ENCODE results near the gene QRFP. TPM values are rescaled to one million over a fixed set of nuclear protein-coding genes. Genes with fewer than 3 reads are reported as not detected.

QRFP gene, protein sequence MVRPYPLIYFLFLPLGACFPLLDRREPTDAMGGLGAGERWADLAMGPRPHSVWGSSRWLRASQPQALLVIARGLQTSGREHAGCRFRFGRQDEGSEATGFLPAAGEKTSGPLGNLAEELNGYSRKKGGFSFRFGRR
- total RNA-seq (not detected), polyA plus RNA-seq (0.05 TPM)
- long read RNA-seq, donor 1, result 0 reads
- long read RNA-seq, donor 2, result 0 reads
- long read RNA-seq, donor 3, result 0 reads
- long read RNA-seq, donor 4, result 0 reads

DNA sequence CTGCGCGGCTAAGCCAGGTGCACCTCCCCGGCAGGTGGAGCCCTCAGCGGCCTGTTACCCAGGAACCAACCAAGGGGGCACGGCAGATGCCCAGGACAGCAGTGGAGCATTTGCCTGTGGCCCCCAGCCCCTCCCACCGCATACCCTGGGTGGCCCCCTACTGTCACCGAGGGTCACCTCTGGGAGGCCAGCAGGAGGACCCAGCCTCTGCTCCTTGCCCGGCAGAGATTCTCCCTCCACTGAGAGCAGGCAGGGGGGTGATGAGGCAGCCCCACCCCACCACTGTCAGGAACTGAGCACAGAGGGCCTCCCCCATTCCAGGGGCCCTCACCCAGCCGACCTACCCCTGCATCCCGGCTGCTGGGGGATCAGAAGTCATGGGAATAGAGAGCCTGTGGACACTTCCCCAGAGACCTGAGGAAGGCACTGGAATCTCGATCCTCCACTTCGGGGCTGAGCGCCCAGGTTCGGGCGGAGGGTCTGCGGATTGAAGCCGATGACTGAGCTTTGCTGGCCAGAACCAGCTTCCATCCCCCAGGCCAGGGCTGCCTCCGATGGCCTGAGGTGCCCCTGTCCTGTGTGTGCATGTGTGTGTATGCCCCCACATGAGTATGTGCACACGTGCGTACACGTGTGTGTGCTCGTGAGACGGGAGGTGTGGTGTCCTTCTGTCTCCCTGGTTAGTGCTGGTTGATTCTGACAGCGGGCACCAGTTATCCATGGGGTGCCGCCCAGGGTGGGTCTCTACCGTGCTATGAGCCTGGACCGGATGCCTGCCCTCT, at the start of gene QRFP:
TSS of gene QRFP (minus strand) at position 580 of the 782 bp plus-strand sequence. CDS start 2,974 bp downstream, outside the sequence.
- WGBS, result 68% methylated on average over 27 of the region's 27 CpGs
- intact Hi-C loops (cut with DNase I), result no loop called here
- no peaks in the 10 kb centered on the region for H3K9me3 ChIP-seq (ENCODE audit: control insufficient read depth, low read length)
- H3K27me3 ChIP-seq (ENCODE audit: control insufficient read depth, insufficient read depth), result no peaks in the 10 kb centered on the region
- ATAC-seq (no peak), DNase-seq (peak in 1 of 3 donors; percentile 58)
- no peaks in the 10 kb centered on the region for H3K4me1 ChIP-seq (ENCODE audit: control insufficient read depth, insufficient read depth, low read length)
- no peak within 1 kb of the TSS for H3K27ac ChIP-seq (ENCODE audit: low read length)
- H3K4me3 ChIP-seq (ENCODE audit: low read length), result no peak within 1 kb of the TSS

DNA sequence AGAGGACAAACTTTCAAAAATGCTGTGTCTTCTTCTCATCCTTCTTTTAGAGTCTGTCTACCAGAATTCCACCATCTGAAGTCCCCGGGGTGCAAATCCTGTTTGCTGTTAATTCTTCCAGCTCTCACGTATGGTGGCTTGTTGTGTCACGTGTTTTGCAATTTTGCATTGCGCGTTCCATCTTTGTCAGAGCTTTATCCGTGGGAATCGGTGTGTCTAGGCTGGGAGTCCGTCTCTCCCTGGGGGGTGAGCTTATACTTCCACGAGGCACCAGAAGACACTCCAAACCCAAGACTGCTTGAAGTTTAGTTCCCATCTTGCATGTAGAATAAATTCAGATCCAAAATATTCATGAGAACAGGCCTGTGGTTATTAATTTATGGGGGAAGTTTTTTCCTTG, 48.6 kb upstream of the QRFP start:
- no peak overlapping the region for H3K27ac ChIP-seq (ENCODE audit: low read length)
- DNase-seq (no peak), ATAC-seq (no peak)
- H3K9me3 ChIP-seq (ENCODE audit: control insufficient read depth, low read length), result peaks cover 4% of the 10 kb centered on the region
- no peaks in the 10 kb centered on the region for H3K27me3 ChIP-seq (ENCODE audit: control insufficient read depth, insufficient read depth)
- intact Hi-C loops (cut with DNase I), result loop anchor here in 1 of 4 donors (5.0 kb wide), 1 partner anchor 243 kb away; no protein-coding TSS in a partner anchor
- no peaks in the 10 kb centered on the region for H3K4me1 ChIP-seq (ENCODE audit: control insufficient read depth, insufficient read depth, low read length)
- no peak overlapping the region for H3K4me3 ChIP-seq (ENCODE audit: low read length)
- WGBS, result 85% methylated on average over 9 of the region's 9 CpGs

DNA sequence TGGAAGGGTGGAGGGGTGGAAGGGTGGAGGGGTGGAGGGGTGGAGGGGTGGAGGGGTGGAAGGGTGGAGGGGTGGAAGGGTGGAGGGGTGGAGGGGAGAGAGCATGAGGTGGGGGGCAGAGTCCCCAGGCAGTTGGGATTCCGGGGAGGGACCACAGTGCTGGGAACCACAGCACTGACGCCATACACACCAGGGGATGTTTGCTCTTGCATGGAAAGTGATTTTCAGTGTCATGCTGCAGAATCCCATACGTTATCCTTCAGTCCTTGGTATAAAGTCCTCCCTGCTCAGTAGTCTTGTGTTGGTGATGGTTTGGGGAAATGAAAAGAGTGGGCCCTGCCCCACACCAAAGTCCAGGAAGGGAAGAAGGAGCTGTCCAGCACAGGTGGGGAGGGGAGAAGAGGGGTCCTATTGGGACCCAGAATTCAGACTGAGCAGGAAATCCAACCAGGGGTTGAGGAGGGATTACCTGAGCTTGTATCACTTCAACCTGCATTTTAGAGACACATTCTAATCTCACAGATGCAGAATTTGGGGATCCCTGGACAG, 48.0 kb upstream of the QRFP start:
- no peaks in the 10 kb centered on the region for H3K4me1 ChIP-seq (ENCODE audit: control insufficient read depth, insufficient read depth, low read length)
- ATAC-seq (no peak), DNase-seq (no peak)
- no peak overlapping the region for H3K27ac ChIP-seq (ENCODE audit: low read length)
- H3K9me3 ChIP-seq (ENCODE audit: control insufficient read depth, low read length), result peaks cover under 1% of the 10 kb centered on the region
- no peak overlapping the region for H3K4me3 ChIP-seq (ENCODE audit: low read length)
- WGBS, result 41% methylated on average over 3 of the region's 3 CpGs
- H3K27me3 ChIP-seq (ENCODE audit: control insufficient read depth, insufficient read depth), result no peaks in the 10 kb centered on the region
- intact Hi-C loops (cut with DNase I), result loop anchor here in 3 of 4 donors (5.0 kb wide), 1 partner anchor 242 kb away; no protein-coding TSS in a partner anchor

DNA sequence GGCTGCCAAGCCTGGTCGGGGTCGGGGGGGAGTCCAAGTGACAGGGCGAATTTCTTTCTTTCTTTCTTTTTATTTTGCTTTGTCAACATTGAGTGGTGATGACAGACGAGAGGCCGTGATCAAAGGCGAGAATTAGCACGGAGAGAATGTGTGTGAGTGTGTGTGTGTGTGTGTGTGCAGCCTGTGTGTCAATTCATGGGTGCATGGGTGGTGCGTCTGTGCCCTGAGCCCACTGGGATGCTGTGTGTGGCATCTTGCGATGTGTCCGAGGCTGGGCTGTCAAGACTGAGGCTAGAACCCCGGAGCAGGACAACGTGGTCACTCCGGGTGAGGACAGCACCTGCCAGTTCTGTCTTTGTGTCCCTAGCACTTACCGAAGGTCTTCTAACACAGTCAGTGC, 47.2 kb upstream of the QRFP start:
- 42% methylated on average over 14 of the region's 14 CpGs for WGBS
- intact Hi-C loops (cut with DNase I), result loop anchor here in 2 of 4 donors (5.0 kb wide), 1 partner anchor 241 kb away; no protein-coding TSS in a partner anchor

DNA sequence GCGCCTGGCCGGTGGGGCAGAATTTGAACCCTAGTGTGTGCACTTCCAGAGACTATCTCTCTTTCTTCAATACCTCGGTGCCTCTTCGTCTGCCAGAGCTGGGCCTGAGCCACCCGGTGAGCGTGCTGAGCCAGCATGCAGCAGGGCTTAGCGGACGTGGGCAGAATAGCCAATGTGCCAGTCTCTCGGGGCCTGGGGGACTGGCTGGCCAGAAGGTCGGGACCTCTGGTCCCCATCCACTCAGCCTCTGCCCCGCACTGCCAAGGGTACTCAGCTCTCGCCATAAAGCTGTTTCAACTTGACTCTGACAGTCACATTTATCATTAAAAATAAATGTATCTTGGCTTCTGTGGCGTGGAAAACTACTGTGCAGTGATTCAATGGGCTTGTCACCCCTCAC, 46.6 kb upstream of the QRFP start:
- peaks cover 2% of the 10 kb centered on the region for H3K4me1 ChIP-seq (ENCODE audit: control insufficient read depth, insufficient read depth, low read length)
- no peak for ATAC-seq
- no peaks in the 10 kb centered on the region for H3K9me3 ChIP-seq (ENCODE audit: control insufficient read depth, low read length)
- H3K27ac ChIP-seq (ENCODE audit: low read length), result no peak overlapping the region
- 56% methylated on average over 13 of the region's 13 CpGs for WGBS
- H3K4me3 ChIP-seq (ENCODE audit: low read length), result no peak overlapping the region
- no peaks in the 10 kb centered on the region for H3K27me3 ChIP-seq (ENCODE audit: control insufficient read depth, insufficient read depth)
- no peak for DNase-seq
- intact Hi-C loops (cut with DNase I), result loop anchor here in 2 of 4 donors (5.0 kb wide), 1 partner anchor 241 kb away; no protein-coding TSS in a partner anchor

More for the DNA sequence above, 47.2 kb upstream of the QRFP start:
- Histone ChIP-seq H3K27me3 (ENCODE audit: control insufficient read depth, insufficient read depth) (no peaks in the 10 kb centered on the region), H3K4me1 (ENCODE audit: control insufficient read depth, insufficient read depth, low read length) (no peaks in the 10 kb centered on the region), H3K27ac (ENCODE audit: low read length) (no peak overlapping the region), H3K4me3 (ENCODE audit: low read length) (no peak overlapping the region), H3K9me3 (ENCODE audit: control insufficient read depth, low read length) (no peaks in the 10 kb centered on the region)
- ATAC-seq (no peak), DNase-seq (no peak)

DNA sequence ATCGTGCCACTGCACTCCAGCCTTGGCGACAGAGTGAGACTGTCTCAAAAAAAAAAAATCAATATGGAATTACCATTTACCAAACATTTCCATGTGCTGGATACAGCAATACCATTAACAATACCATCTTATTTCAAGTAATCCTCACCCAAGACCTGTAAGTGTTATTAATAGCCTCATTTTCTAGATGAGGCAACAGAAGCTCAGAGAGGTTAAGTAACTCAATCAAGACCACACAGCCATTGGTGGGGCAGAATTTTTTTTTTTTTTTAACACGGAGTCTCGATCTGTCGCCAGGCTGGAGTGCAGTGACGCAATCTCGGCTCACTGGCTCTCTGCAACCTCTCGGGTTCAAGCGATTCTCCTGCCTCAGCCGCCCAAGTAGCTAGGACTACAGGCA, 46.1 kb upstream of the QRFP start:
- peaks cover 3% of the 10 kb centered on the region for H3K4me1 ChIP-seq (ENCODE audit: control insufficient read depth, insufficient read depth, low read length)
- no peak for DNase-seq
- H3K4me3 ChIP-seq (ENCODE audit: low read length), result no peak overlapping the region
- no peaks in the 10 kb centered on the region for H3K27me3 ChIP-seq (ENCODE audit: control insufficient read depth, insufficient read depth)
- no peaks in the 10 kb centered on the region for H3K9me3 ChIP-seq (ENCODE audit: control insufficient read depth, low read length)
- WGBS, result 80% methylated on average over 10 of the region's 10 CpGs
- H3K27ac ChIP-seq (ENCODE audit: low read length), result no peak overlapping the region
- intact Hi-C loops (cut with DNase I), result loop anchor here in 2 of 4 donors (5.0 kb wide), 1 partner anchor 240 kb away; no protein-coding TSS in a partner anchor
- ATAC-seq, result no peak

DNA sequence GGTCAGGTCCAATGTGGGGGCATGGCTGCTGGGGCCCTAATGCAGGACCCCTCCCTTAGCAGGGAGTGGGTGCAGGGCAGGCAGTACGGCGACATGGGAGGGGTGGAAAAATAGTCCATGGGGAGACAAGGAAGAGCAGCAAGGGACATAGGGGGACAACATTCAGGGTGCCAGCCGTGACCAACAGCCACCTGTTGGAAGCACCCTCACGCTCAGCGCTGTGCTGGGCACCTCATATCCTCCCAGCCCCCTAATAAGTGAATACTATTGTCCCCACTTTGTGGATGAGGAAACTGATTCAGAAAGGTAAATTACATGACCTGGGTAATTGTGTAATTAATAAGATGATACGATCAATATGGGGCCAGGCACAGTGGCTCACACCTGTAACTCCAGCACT, 45.5 kb upstream of the QRFP start:
- no peaks in the 10 kb centered on the region for H3K9me3 ChIP-seq (ENCODE audit: control insufficient read depth, low read length)
- 82% methylated on average over 6 of the region's 6 CpGs for WGBS
- no peak overlapping the region for H3K27ac ChIP-seq (ENCODE audit: low read length)
- DNase-seq (no peak), ATAC-seq (no peak)
- H3K4me1 ChIP-seq (ENCODE audit: control insufficient read depth, insufficient read depth, low read length), result peaks cover 3% of the 10 kb centered on the region
- intact Hi-C loops (cut with DNase I), result loop anchor here in 2 of 4 donors (5.0 kb wide), 1 partner anchor 240 kb away; no protein-coding TSS in a partner anchor
- no peaks in the 10 kb centered on the region for H3K27me3 ChIP-seq (ENCODE audit: control insufficient read depth, insufficient read depth)
- H3K4me3 ChIP-seq (ENCODE audit: low read length), result no peak overlapping the region

DNA sequence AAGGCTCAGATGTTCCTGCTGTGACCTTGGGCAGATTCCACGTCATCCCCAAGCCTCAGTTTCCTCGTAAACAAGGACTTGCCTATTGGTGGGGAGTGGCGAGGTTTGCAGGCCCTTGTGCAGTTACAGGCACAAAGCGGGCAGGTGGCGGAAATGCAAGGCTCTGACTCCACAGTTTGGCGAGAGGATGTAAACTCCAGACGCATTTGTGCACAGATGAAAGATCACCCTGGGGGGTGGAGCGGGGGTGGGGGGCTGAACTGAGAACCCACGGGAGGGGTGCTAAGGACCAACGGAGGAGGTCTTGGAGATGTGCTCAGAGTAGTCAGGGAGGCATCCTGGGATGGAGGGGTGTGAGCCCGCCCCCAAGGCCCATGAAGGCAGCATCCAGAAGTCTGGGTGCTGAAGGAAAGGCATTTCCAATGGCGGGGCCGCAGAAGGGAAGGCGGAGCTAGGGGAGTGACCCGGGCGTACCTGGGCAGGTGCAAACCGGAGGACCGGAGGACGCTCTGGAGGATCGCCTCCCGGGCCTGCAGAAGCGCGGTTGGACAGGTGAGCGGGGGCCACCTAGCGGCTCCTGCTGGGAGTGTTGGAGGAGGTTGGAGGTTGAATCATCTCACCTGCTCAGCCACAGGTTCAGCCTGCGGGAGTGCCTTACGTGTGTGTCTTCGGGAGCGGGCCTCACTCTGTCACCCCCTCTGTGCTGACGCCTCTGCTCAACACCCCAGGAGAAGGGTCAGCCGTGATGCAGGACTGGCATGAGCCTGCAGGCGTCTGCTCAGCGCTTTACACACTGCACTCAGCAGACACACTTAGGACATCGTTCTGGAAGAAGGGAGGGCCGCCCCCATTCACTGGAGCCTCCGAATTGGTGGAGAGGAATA, 44.3 kb upstream of the QRFP start:
- Histone ChIP-seq H3K27ac (ENCODE audit: low read length) (no peak overlapping the region), H3K27me3 (ENCODE audit: control insufficient read depth, insufficient read depth) (no peaks in the 10 kb centered on the region), H3K4me1 (ENCODE audit: control insufficient read depth, insufficient read depth, low read length) (peaks cover 3% of the 10 kb centered on the region), H3K9me3 (ENCODE audit: control insufficient read depth, low read length) (no peaks in the 10 kb centered on the region), H3K4me3 (ENCODE audit: low read length) (no peak overlapping the region)
- DNase-seq, result peak; percentile 49 to 86 (median 85)
- intact Hi-C loops (cut with DNase I), result loop anchor here in 2 of 4 donors (5.0 kb wide), 1 partner anchor 239 kb away; no protein-coding TSS in a partner anchor
- WGBS, result 7% methylated on average over 36 of the region's 36 CpGs
- ATAC-seq, result peak; percentile 67 to 74

DNA sequence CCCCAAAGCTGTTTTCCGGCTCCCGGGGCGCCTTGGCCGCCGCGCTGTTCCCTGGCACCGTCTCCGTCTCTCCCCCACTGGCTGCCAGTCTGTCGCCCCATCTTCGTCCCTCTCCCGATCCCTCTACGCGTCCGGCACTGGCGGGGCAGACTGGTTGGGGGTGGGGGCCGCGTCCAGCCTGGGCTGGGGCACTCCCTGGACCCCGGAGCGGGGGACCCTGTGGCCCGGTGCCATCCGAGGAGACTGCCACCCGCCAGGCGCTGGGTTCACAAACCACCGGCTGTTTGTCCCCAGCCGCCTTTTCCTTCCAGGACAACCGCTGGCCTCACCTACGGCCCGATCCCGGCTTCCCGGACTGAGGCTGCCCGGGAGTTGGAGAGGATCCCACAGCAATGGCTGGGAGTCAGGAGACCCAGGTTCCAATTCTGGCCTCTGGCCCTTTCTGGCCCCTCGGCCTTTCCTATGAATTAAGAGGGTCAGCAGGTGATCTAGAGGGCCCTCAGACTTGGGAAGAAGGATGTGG, 43.5 kb upstream of the QRFP start:
- intact Hi-C loops (cut with DNase I), result loop anchor here in 2 of 4 donors (5.0 kb wide), 1 partner anchor 238 kb away; no protein-coding TSS in a partner anchor
- 5% methylated on average over 32 of the region's 32 CpGs for WGBS
- Histone ChIP-seq H3K4me3 (ENCODE audit: low read length) (peak overlapping the region; percentile 46), H3K9me3 (ENCODE audit: control insufficient read depth, low read length) (no peaks in the 10 kb centered on the region), H3K4me1 (ENCODE audit: control insufficient read depth, insufficient read depth, low read length) (peaks cover 3% of the 10 kb centered on the region), H3K27ac (ENCODE audit: low read length) (no peak overlapping the region), H3K27me3 (ENCODE audit: control insufficient read depth, insufficient read depth) (no peaks in the 10 kb centered on the region)
- ATAC-seq (no peak), DNase-seq (peak in 1 of 3 donors; percentile 55)
